Measurements from ENCODE around the gene TMEM69. TPM values are rescaled to one million over a fixed set of nuclear protein-coding genes. Genes with fewer than 3 reads are reported as not detected.
"Not testable (repeated sequence)": the region's sequence is repeated elsewhere in the genome, so short reads cannot be mapped to it uniquely, and the experiment has no call there.

TMEM69 gene
- total and polyA plus RNA-seq, 3 donors from 2014 or later: 26.2 to 30.9 (median 29.5) TPM

DNA sequence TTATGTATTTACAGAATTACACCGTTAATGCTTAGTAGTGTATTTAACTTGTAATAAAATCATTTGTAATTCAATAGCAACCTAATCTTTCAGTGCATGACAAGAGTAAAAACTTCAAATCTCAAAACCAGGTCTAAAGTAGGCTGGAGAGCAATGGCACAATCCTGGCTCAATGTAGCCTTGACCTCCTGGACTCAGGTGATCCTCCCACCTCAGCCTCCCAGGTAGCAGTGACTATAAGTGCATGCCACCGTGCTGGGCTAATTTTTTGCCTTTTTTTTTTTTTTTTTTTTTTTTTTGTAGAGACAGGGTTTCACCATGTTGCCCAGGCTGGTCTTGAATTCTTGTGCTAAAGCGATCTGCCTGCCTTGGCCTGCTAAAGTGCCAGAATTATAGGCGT is 51.2 kb downstream of the TMEM69 start:
- Histone ChIP-seq H3K27me3 (no peaks in the 10 kb centered on the region), H3K4me1 (no peaks in the 10 kb centered on the region), H3K36me3 (ENCODE audit: low read depth, missing control alignments) (no peaks in the 10 kb centered on the region), H3K9me3 (no peaks in the 10 kb centered on the region), H3K27ac (no peak overlapping the region), H3K4me3 (no peak overlapping the region)
- 92 to 95% methylated on average over 4 of the region's 4 CpGs for WGBS, 2 donors
- TF ChIP-seq POLR2A (IDR thresholded peaks at IDR 0.05) (no peak), CTCF (IDR thresholded peaks at IDR 0.05) (no peak)
- no peak for DNase-seq
- intact Hi-C loops (cut with DNase I; ENCODE audit: low total_unique reads): no loop called here

GRCh38 chr1:45739641-45740156 is 51.7 kb downstream of the TMEM69 start:
- H3K27ac ChIP-seq; H3K4me3 ChIP-seq; H3K27me3 ChIP-seq; H3K36me3 ChIP-seq (ENCODE audit: low read depth, missing control alignments); H3K4me1 ChIP-seq; intact Hi-C loops (cut with DNase I; ENCODE audit: low total_unique reads); H3K9me3 ChIP-seq; DNase-seq: not testable (repeated sequence)
- WGBS, 2 donors: 54 to 79% methylated on average over 5 of the region's 5 CpGs

Other genes with a start within 250 kb of the TMEM69 start
- 10 to 100 TPM; 14.3 to 20.9 TPM for gene TESK2, start 197.0 kb upstream of the TMEM69 start, total RNA-seq
- 22.7 TPM for gene TESK2, start 197.0 kb upstream of the TMEM69 start, polyA plus RNA-seq (ENCODE audit: insufficient read depth, low read depth, low replicate concordance)
- gene CCDC163, start 188.1 kb upstream of the TMEM69 start, total RNA-seq: 1 to 10 TPM; 2.9 to 4.8 TPM
- 5.7 TPM for gene CCDC163, start 188.1 kb upstream of the TMEM69 start, polyA plus RNA-seq (ENCODE audit: insufficient read depth, low read depth, low replicate concordance)
- gene MMACHC, start 187.9 kb upstream of the TMEM69 start, total RNA-seq: 1 to 10 TPM; 7.1 to 7.3 TPM
- 17.4 TPM for gene MMACHC, start 187.9 kb upstream of the TMEM69 start, polyA plus RNA-seq (ENCODE audit: insufficient read depth, low read depth, low replicate concordance)
- 100 to 1,000 TPM; 180 to 185 TPM for gene PRDX1, start 166.3 kb upstream of the TMEM69 start, total RNA-seq
- 251 TPM for gene PRDX1, start 166.3 kb upstream of the TMEM69 start, polyA plus RNA-seq (ENCODE audit: insufficient read depth, low read depth, low replicate concordance)
- 10 to 100 TPM; 51.1 to 60.1 TPM for gene AKR1A1, start 137.4 kb upstream of the TMEM69 start, total RNA-seq
- gene AKR1A1, start 137.4 kb upstream of the TMEM69 start, polyA plus RNA-seq (ENCODE audit: insufficient read depth, low read depth, low replicate concordance): 63.7 TPM
- gene NASP, start 104.1 kb upstream of the TMEM69 start, total RNA-seq: 100 to 1,000 TPM; 184 to 194 TPM
- gene NASP, start 104.1 kb upstream of the TMEM69 start, polyA plus RNA-seq (ENCODE audit: insufficient read depth, low read depth, low replicate concordance): 206 TPM
- 1 to 10 TPM; 3.8 to 5.0 TPM for gene CCDC17, start 64.1 kb upstream of the TMEM69 start, total RNA-seq
- 4.4 TPM for gene CCDC17, start 64.1 kb upstream of the TMEM69 start, polyA plus RNA-seq (ENCODE audit: insufficient read depth, low read depth, low replicate concordance)
- 100 to 1,000 TPM; 178 to 233 TPM for gene GPBP1L1, start 1.6 kb upstream of the TMEM69 start, total RNA-seq
- gene GPBP1L1, start 1.6 kb upstream of the TMEM69 start, polyA plus RNA-seq (ENCODE audit: insufficient read depth, low read depth, low replicate concordance): 151 TPM
- 10 to 100 TPM; 12.5 to 20.5 TPM for gene IPP, start 62.5 kb downstream of the TMEM69 start, total RNA-seq
- 26.3 TPM for gene IPP, start 62.5 kb downstream of the TMEM69 start, polyA plus RNA-seq (ENCODE audit: insufficient read depth, low read depth, low replicate concordance)
- gene MAST2, start 115.4 kb downstream of the TMEM69 start, total RNA-seq: 100 to 1,000 TPM in 1 of 2 donors, 10 to 100 TPM in 1; 88.4 to 113 TPM
- gene MAST2, start 115.4 kb downstream of the TMEM69 start, polyA plus RNA-seq (ENCODE audit: insufficient read depth, low read depth, low replicate concordance): 158 TPM

Measured in testis (tissue), 3 donors.